ENCODE results near the gene MEG3. TPM values are rescaled to one million over a fixed set of nuclear protein-coding genes. Genes with fewer than 3 reads are reported as not detected.

MEG3 gene
- total RNA-seq, 1 experiment from 2014 or later, result 62.4 TPM

- intact Hi-C loops (cut with micrococcal nuclease; ENCODE audit: unreplicated experiment), result no loop called here
- no peaks in the 10 kb centered on the region for H3K9me3 ChIP-seq (ENCODE audit: control insufficient read depth, insufficient read depth, low read depth, low read length)
- no peak overlapping the region for H3K4me3 ChIP-seq (ENCODE audit: low read depth in 2 of 2, low read length in 2 of 2)
- in situ Hi-C loops (cut with HindIII; ENCODE audit: low pct_unique_long_range_greater_than_20kb, low sequenced_read_pairs), result no loop called here
- H3K4me1 ChIP-seq (ENCODE audit: control insufficient read depth, insufficient read depth, low read length), result no peaks in the 10 kb centered on the region
- H3K27ac ChIP-seq (ENCODE audit: low read length), result no peak overlapping the region
- no TSS peak for BruUV-seq (replicated peaks)
- H3K27me3 ChIP-seq (ENCODE audit: control insufficient read depth, insufficient read depth, low read length), result no peaks in the 10 kb centered on the region
- TF ChIP-seq TCF7L2 (IDR thresholded peaks at IDR 0.05; ENCODE audit: low read depth, low read length) (no peak), POLR2AphosphoS5 (IDR thresholded peaks at IDR 0.05; ENCODE audit: low read depth, low read length) (no peak)
- TF ChIP-seq, protein P1, sequence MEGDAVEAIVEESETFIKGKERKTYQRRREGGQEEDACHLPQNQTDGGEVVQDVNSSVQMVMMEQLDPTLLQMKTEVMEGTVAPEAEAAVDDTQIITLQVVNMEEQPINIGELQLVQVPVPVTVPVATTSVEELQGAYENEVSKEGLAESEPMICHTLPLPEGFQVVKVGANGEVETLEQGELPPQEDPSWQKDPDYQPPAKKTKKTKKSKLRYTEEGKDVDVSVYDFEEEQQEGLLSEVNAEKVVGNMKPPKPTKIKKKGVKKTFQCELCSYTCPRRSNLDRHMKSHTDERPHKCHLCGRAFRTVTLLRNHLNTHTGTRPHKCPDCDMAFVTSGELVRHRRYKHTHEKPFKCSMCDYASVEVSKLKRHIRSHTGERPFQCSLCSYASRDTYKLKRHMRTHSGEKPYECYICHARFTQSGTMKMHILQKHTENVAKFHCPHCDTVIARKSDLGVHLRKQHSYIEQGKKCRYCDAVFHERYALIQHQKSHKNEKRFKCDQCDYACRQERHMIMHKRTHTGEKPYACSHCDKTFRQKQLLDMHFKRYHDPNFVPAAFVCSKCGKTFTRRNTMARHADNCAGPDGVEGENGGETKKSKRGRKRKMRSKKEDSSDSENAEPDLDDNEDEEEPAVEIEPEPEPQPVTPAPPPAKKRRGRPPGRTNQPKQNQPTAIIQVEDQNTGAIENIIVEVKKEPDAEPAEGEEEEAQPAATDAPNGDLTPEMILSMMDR (IDR thresholded peaks at IDR 0.05), result no peak
- H3K36me3 ChIP-seq (ENCODE audit: control insufficient read depth, insufficient read depth, low read length), result no peaks in the 10 kb centered on the region
- CTCF ChIA-PET, result interaction anchor here (0.6 kb wide), 1 partner anchor 887 kb away, joined by 3 read pairs; no protein-coding TSS in a partner anchor
- DNase-seq (ENCODE audit: low read depth, low spot score), result no peak
- POLR2A ChIA-PET, result no interaction called here
- ATAC-seq, result no peak
Observed at GRCh38 chr14:100804138-100804537, 21.8 kb upstream of the MEG3 start.

GRCh38 chr14:100804558-100805309, 21.2 kb upstream of the MEG3 start:
- no peaks in the 10 kb centered on the region for H3K36me3 ChIP-seq (ENCODE audit: control insufficient read depth, insufficient read depth, low read length)
- peaks cover 6% of the 10 kb centered on the region; the same call in 1 of the 2 replicates for H3K9me3 ChIP-seq (ENCODE audit: control insufficient read depth, insufficient read depth, low read depth, low read length)
- DNase-seq (ENCODE audit: low read depth, low spot score) (no peak), ATAC-seq (no peak)
- no peak overlapping the region for H3K4me3 ChIP-seq (ENCODE audit: low read depth in 2 of 2, low read length in 2 of 2)
- in situ Hi-C loops (cut with HindIII; ENCODE audit: low pct_unique_long_range_greater_than_20kb, low sequenced_read_pairs) (no loop called here), intact Hi-C loops (cut with micrococcal nuclease; ENCODE audit: unreplicated experiment) (no loop called here)
- TF ChIP-seq, protein P1 (IDR thresholded peaks at IDR 0.05), result no peak
- TF ChIP-seq POLR2AphosphoS5 (IDR thresholded peaks at IDR 0.05; ENCODE audit: low read depth, low read length) (no peak), TCF7L2 (IDR thresholded peaks at IDR 0.05; ENCODE audit: low read depth, low read length) (no peak), SIN3A (IDR thresholded peaks at IDR 0.05; ENCODE audit: borderline replicate concordance, insufficient read depth, low read depth, low read length) (no peak)
- TF ChIP-seq, protein P2, sequence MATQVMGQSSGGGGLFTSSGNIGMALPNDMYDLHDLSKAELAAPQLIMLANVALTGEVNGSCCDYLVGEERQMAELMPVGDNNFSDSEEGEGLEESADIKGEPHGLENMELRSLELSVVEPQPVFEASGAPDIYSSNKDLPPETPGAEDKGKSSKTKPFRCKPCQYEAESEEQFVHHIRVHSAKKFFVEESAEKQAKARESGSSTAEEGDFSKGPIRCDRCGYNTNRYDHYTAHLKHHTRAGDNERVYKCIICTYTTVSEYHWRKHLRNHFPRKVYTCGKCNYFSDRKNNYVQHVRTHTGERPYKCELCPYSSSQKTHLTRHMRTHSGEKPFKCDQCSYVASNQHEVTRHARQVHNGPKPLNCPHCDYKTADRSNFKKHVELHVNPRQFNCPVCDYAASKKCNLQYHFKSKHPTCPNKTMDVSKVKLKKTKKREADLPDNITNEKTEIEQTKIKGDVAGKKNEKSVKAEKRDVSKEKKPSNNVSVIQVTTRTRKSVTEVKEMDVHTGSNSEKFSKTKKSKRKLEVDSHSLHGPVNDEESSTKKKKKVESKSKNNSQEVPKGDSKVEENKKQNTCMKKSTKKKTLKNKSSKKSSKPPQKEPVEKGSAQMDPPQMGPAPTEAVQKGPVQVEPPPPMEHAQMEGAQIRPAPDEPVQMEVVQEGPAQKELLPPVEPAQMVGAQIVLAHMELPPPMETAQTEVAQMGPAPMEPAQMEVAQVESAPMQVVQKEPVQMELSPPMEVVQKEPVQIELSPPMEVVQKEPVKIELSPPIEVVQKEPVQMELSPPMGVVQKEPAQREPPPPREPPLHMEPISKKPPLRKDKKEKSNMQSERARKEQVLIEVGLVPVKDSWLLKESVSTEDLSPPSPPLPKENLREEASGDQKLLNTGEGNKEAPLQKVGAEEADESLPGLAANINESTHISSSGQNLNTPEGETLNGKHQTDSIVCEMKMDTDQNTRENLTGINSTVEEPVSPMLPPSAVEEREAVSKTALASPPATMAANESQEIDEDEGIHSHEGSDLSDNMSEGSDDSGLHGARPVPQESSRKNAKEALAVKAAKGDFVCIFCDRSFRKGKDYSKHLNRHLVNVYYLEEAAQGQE (IDR thresholded peaks at IDR 0.05; ENCODE audit: insufficient read depth in 1 of 2, low read depth in 2 of 2, low read length in 1 of 2), result no peak
- no peak overlapping the region for H3K27ac ChIP-seq (ENCODE audit: low read length)
- no peaks in the 10 kb centered on the region for H3K27me3 ChIP-seq (ENCODE audit: control insufficient read depth, insufficient read depth, low read length)
- no TSS peak for BruUV-seq (replicated peaks)
- CTCF ChIA-PET, result no interaction called here
- POLR2A ChIA-PET, result no interaction called here
- no peaks in the 10 kb centered on the region for H3K4me1 ChIP-seq (ENCODE audit: control insufficient read depth, insufficient read depth, low read length)

Measured in Panc1 (cell line).